NCI-H2227 treated with DMSO at 0.1 percent for 48 hours (cell line): ENCODE results near the gene EYS.

Source experiments
- DNase-seq: peaks from one replicate; lab custom pipeline; 2025; lab: John Stamatoyannopoulos, UW

The EYS gene

DNA sequence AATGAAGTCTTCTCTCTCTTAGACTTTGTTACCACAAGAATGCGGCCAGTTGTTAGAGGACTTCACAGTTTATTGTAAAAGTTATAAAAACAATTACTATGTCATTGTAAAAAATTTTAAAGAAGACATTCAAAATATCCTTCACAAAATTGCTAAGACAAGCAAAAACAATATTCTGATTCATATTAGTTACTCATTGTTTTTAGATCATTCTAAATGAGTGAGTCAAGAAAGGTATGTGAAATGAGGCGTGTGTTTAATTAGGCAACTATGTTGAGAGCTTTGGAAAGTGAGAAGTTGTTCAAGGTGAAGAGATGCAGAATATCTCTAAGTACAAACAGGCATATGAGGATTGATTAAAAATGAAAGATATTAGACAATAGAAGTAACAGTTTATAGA, 875.3 kb downstream of the EYS start:
- no peak for DNase-seq

DNA sequence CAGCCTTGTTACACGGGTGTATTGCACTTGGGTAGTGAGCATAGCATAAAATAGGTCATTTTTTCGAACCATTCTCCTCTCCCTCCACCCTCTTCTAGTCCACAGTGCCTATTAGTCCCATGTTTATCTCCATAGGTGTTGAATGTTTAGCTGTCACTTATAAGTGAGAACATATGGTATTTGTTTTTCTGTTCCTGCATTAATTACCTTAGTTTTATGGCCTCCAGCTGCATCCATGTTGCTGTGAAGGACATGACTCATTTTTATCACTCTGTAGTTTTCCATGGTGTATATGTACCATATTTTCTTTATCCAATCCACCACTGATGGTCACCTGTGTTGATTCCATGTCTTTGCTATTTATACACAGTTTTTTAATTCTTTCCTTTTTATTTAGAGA, 889.5 kb downstream of the EYS start:
- DNase-seq: no peak

DNA sequence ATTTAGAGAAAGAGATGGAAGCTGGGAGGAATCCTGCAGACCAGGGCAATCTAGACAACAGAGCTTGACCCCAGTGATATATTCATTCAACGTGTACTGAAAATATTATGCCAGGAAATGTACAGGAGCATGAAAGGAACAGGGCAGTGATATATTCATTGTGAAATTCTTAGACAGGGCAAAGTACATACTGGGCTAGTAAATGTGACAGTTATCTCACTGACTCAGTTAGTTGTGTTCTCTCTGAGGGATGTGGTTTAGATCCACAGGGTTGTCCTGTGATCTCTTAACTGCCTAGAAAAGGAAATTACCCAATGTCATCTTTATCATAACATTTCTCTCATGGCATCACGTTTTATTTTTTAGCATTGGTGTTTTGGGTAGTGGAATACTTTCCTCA, 891.3 kb downstream of the EYS start:
- no peak for DNase-seq

DNA sequence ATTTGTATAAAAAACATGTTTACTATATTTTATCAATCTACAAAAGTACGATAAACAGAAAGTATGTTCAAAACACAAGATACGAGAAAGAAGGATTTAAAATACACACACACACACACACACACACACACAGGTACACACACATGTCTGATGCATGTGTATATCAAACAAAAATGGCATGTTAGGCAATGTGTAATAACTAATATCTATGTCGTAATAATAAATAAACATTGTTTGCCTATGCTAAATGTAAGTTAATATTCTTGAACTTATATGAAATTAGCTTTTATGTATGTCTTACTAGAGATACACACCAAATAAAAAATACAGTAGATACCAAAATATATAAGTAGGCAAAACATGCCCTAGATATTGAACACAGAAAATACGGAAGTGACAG, 894.9 kb downstream of the EYS start:
- DNase-seq: no peak

DNA sequence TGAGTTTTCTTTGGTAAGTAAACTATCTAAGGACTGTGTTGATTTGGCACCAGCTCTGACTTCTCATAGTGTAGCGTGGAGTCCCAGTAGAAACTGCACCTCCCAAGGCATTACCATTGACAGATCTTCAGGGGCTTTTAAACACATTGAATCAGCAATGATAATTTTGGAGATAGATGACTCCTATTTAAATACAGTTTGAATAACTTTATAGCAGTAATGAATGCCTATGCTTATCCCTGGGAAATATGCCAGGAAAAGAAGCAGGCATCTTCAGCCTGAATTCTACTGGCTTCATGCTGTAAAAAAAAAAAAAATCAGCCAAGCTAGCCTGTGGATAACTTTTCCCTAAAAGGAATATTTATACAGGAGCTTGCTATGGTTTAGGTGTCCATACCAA, 895.9 kb downstream of the EYS start:
- DNase-seq: no peak

DNA sequence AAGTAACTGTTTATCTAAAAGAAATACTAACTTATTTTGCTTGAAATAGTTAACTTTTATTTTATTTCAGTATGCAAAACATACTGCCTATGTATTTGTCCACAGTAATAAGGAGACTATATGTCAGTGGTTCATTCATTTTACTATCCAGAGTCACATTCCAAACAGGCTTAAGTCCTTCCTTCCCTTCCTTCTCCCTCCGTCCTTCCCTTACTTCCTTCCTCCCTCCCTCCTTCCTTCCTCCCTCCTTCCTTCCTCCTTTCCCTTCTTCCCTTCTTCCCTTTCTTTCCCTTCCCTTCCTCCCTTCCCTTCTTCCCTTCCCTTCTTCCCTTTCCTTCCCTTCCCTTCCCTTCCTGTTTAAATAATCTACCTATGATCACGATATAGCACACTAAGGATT, 899.2 kb downstream of the EYS start:
- no peak for DNase-seq

DNA sequence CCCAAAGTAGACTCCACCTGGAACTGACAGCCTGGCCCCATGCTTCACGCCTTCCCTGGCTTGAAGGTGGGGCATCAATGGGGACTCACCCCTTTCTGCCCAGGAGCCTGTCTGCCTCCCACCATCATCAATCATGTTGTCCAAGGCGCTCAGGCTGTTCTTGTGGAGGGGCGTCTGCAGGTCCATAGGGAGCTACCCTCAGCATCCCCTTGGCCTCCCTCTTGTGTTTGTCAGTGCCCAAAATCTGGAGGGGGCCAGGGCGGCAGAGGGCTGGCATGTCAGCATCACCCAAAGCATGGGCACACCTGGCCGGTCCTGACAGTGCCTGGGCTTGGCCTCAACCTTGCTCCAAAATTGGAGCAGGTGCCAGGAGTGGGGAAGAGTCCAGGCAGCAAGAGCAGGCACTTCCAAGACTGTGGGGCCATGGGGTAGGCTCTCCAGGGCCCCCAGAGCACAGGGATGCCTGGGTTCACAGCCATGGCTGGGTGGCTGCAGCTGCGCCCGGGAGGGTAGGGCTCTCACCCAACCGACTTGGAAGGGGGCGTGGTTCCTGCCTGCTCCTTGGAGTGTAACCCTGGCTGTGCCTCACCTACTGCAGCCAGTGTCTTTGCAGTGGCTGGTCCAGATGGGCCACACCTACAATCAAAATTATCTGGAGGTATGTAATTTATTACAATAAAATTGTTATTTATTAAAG, 903.4 kb downstream of the EYS start:
- no peak for DNase-seq

DNA sequence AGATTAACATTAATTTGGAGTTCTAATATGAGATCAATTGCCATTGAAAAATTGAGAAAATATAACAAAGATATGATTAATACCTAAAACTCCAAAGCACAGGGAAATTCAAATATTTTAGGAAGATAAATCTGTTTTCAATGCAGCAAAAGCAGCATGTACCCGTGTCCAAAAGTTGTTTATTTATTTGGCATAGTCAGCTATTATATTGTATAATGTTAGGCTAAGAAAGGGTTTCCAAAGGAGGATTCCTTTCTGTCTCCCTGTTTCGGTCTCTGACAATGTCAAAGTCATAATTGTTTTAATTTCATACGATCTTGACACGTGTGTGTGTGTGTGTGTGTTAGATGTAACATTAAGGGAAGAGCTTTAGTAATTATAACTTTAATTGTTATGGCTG, 914.5 kb downstream of the EYS start:
- DNase-seq: no peak

DNA sequence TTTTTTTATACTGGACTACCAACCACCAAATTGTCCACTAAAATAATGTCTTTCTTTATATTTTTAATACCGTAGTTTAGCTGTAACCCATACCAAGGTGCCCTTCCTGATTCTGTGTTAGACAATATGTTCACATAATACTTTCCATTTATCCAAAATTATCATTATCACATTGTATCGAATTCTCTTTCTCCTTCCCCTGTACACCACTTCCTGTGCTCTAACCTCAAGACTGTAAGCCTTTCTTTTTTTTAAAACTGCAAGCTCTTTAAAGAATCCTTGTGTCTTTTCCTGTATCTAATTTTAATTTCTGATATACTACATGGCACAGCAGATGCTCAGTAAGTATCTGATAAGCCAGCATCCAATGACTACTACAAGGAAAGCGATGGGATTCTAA, 917.5 kb downstream of the EYS start:
- no peak for DNase-seq

DNA sequence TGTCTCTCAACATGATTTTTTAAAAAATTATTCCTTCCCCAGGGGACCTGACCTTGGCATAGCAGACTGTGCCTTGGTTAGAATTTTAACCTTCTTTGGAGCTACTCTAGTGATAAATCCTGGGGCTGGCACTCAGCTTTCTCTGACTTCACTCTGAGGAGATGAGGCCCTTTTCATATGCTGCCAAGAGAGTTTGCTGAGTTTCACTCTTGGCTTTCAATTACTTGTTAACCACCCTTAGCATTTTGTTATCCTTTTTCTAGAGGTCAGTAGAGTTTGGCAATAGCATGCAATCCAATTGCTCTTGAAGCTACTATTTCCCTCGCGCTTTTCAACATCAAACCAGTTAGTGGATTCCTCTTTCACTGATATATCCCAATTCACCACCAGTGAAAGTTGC, 920.3 kb downstream of the EYS start:
- DNase-seq: no peak

DNA sequence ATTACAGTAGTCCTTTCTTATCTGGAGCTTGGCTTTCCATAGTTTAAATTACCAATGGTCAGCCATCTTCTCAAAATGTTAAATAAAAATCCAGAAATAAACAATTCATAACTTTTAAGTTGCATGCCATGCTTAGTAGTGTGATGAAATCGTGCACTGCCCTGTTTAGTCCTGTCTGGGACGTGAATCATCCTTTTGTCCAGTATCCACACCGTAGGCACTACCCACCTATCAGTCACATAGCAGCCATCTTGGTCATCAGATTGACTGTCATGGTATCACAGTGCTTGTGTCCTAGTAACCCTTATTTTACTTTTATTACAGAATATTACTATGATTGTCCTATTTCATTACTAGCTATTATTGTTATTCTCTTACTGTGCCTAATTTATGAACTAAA, 924.1 kb downstream of the EYS start:
- DNase-seq: no peak

DNA sequence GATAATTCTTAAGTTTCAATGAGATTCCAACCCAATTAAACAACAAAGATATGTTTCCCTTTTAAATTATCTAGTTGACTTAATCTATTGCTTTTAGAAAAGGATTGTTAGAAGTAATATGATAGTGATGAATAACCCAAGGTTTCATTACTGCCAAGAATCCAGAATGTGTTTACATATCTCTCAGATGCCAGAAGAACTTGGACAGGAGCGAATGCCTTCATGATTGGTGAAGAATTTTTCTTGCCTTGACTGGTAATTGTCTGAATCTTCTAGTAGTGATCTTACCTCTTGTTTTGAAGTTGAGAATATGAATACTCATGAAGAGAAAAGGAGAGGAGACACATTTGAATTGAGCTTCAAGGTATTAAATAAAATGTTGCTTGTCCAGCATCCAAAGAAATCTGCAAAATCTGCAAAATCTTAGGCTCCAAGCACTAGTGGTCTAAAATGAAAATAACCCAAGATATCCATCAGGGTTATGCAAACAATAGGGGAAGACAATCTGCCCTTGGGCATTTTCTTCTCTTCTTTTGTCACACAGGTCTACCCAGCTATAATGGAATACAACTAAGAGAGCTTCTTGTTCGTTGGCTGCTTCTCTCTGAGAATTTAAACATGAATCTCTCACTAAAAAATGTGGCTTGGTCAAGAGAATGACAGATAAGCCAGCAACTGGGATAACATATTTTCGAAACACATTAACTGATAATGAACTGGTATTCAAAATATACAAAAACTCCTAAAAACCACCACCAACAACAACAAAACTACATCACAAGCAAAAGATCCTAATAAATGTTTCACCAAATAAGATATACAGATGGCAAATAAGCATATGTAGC, 928.9 kb downstream of the EYS start:
- DNase-seq: no peak

DNA sequence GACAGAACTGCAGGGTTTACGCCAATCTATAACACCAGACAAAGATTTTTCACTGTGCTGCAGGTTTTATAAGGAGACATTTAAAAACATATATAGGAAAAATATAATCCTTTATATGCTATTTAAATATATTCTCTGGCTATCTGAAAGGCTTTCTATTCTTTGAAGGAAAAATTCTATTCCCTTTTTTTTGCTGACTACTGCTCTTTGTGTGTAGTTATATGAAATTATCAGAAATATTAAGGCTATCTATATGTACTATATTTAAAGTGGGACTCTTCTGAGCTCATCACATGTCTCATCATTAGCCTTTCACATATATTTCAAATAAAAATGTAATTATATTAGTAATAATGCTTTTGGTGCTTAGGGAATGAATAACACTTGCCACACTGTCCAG, 930.7 kb downstream of the EYS start:
- no peak for DNase-seq

DNA sequence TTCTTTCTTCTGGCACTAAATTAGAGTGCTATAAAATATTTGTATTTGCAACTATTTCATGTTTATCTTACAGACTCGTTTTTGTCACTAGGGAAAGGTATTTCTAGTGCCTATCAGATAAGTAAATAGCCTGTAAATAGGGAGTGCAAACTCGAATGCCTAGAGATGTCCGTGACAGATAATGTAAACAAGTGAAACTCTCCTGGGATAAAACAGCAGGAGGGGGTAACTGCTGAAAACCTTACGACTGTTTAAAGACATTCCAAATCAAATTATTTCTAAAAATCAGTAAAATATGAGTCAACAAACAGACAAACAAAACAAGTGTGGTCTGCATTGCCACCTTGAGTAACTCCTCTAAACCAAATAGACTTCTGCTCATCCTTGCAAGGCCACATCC, 932.1 kb downstream of the EYS start:
- DNase-seq: no peak

DNA sequence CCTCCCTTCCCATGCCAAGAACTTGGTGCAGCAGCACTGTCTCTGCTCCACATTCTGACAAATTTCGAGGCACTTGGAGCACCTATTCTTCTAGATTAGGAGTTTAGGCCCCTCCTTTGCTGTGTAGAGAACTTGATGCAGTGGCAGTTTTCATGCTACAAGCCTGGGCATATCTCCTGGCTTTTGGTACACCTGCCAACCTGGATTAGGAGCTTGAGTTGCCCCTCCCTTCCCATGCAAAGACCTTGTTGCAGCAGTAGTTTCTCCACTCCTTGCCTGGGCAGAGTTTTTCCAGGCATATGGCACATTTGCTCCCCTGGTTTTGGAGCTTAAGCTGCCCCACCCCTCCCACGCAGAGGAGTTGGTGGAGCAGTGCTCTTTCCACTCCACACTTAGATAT, 956.1 kb downstream of the EYS start:
- DNase-seq: no peak

DNA sequence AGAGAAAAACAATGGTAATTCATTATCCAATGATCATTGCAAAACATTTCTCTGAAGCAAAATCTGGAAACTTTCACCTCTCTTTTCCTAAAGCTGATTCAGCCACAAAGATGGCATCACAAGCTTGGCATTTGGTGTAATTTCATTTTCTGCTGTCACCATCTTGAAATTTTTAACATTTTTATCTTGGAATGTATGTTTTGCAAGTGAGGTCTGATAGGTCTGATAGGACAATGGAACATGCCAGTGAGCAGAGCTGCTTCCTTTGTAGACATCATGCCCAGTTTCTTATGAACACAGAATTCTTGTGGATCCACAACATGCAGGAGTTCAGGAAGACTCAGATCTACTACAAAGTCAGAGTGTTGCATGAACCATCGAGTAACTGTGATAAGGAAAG, 969.6 kb downstream of the EYS start:
- no peak for DNase-seq

DNA sequence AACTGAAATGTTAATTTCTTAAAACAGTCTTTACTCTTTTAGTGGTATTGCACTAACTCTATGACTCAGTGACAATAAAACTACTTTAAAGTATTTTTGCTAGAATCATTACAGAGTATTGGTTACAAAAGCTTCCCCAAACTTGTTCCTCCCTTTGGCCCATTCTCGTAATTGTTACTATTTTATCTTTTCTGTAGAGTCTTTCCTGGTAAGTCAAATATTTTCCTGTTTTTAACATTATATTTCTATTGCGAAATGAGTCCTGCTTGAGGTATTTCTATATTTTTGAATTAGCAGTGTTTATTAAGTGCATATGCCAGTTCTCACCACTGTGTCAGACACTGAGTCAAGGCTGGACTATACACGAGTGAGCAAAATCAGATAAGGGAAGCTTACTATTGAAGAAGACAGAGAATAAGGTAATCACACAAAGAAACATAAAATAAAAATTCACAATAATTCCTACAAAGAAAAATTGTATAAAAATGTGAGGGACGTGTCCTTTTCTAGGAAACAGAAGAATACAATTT, 970.5 kb downstream of the EYS start:
- no peak for DNase-seq

DNA sequence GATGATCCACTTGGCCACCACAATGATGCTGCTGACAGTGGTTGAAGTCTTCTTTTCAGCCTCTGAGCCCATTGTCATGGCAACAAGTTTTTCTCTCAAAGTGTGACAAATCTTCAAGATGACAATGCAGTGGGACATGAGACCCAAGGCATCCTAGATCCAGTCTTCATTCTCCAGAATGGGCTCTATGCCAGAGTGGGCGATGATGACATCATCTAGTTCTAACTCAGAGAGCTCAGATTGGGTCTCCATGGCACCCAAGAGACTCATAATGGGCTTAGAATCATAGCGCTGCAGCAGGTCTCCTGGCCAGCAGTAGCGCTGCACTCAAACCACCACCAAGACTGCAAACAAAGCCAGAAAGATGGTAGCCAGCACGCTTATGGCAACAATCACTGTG, 973.6 kb downstream of the EYS start:
- no peak for DNase-seq

DNA sequence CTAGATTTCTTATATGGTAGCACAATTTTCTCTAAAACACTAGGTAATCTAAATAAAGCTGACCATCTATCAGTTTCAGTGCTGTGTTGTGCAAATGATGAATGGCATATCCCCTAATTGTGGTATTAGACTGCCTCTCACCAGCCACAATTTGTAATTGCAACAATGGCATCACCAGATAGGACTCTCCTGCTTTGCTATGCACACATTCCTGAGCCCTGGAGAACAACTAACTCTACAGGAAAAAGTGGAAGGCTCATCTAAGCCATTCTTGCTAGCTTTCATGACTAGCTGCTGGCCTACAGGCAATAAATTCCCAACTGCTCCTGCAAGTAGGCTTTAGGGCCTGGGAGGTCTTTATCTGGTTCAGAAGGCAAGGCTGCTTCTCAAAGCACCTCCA, 974.1 kb downstream of the EYS start:
- no peak for DNase-seq

DNA sequence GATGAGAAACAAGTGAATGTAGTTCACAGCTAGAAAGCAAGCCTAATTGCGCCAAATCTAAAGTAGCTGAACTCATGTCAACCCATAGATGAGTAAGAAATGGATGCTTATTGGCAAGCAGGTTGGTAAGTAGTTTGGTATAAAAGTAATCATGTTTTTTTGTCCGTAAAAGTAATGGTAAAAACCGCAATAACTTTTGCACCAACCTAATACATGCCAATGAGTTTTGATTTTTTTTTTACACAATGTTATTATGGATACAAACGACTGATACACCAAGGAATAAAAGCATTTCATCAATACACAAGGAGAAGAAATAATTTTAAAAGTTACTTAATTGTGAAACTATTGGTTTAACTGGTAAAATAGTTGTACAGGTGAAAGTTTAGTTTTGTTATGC, 977.5 kb downstream of the EYS start:
- no peak for DNase-seq

DNA sequence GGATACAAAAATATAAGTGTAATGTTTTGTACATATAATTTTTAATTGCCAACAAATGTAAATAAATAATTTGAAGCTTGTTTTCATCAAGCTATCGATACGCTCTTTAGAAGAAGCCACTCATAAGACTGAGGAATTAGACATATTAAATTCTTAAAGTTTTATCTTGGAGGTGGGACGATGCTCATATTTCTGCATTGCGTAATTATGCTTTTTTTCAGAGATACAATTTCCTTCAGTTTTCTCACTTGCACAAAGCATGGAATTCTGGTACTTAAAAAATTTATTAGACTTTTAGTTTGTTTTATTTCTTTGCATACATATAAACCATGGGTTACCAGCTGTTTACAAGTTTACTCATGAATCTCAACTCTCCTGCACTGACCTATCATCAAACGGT, 980.0 kb downstream of the EYS start:
- DNase-seq: no peak

DNA sequence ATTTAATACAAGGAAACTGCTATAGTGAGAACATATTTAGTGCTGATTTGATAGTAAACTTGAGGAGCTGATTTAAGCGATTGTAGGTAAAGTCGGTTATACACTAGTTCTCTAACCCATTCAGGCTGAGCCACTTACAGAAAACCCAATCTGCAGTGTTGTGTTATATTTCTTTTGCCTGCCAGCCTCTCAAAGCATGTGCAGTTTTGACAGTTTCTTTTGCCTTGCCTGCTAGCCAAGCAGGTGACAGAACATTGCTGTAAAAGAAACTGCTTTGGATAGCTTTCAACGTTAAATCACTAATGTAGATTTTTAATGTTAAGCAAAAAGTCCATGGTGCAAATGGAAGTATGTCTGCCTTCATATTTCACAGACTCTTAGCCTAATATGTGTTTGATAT, 982.9 kb downstream of the EYS start:
- DNase-seq: no peak

DNA sequence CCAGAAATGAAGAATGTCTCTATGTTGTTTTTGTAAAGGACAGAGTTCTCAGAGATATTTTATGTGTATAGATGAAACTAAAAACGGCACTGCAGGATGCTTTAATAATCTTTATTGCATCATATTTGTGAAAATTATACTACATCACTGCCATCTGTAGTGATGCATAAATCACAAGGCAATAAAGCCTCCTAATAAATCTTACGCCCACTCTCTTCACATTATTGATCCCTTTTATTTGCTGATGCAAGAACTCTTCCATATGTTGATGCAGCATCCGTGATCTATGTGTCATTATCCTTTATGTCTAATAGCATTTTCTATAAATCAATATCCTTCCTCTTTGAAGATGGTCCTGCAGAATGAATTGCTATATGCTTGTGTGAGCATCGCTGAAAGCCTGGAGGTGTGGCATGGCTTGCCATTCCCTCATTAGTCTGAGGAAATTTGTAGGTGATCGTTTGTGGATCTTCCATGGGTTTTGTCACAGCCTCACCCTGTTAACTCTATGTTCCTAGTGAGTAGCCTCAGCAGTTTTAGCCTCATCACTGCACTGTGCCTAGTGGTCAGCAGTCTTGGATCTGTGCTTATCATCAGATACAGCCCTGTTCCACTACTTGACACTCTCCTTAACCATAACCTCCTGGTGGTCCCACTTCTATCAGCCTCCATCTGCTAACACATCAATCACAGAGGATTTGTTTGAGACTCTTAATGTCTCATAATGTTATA, 983.5 kb downstream of the EYS start:
- DNase-seq: no peak
